GM19467 (cell line): Measurements from ENCODE around the gene DCTN2.
"Not testable (repeated sequence)": the region's sequence is repeated elsewhere in the genome, so short reads cannot be mapped to it uniquely, and the experiment has no call there.

Experiments used
- ATAC-seq: cut with Tn5 transposase; IDR thresholded peaks from one replicate; pipeline ENCODE4 v1.9.1; 2021; ENCODE audit warnings: mild to moderate bottlenecking, moderate library complexity; ENCODE audit not compliant: unreplicated experiment

DCTN2 gene

GRCh38 chr12:57517187-57517586, 29.8 kb downstream of the DCTN2 start:
- no peak for ATAC-seq

- ATAC-seq, result no peak
Measured at GRCh38 chr12:57516617-57517153, 30.3 kb downstream of the DCTN2 start.

- no peak for ATAC-seq
Measured at GRCh38 chr12:57515934-57516541, 31.0 kb downstream of the DCTN2 start.

- no peak for ATAC-seq
Measured at GRCh38 chr12:57515408-57515933, 31.5 kb downstream of the DCTN2 start.

- no peak for ATAC-seq
Measured at GRCh38 chr12:57514720-57515407, 32.1 kb downstream of the DCTN2 start.

GRCh38 chr12:57514246-57514645, 32.7 kb downstream of the DCTN2 start:
- ATAC-seq, result not testable (repeated sequence)

- not testable (repeated sequence) for ATAC-seq
Measured at GRCh38 chr12:57513677-57514076, 33.3 kb downstream of the DCTN2 start.

GRCh38 chr12:57513266-57513665, 33.7 kb downstream of the DCTN2 start:
- ATAC-seq, result no peak

GRCh38 chr12:57512665-57513064, 34.3 kb downstream of the DCTN2 start:
- ATAC-seq, result no peak

- no peak for ATAC-seq
Measured at GRCh38 chr12:57511588-57512325, 35.2 kb downstream of the DCTN2 start.

- ATAC-seq, result no peak
Measured at GRCh38 chr12:57511161-57511560, 35.8 kb downstream of the DCTN2 start.

- ATAC-seq, result not testable (repeated sequence)
Measured at GRCh38 chr12:57507796-57508195, 39.2 kb downstream of the DCTN2 start.

- ATAC-seq, result not testable (repeated sequence)
Measured at GRCh38 chr12:57506541-57506940, 40.5 kb downstream of the DCTN2 start.

GRCh38 chr12:57502311-57502969, 44.6 kb downstream of the DCTN2 start:
- not testable (repeated sequence) for ATAC-seq

- ATAC-seq, result no peak
Measured at GRCh38 chr12:57500213-57500612, 46.8 kb downstream of the DCTN2 start.

GRCh38 chr12:57498571-57498970, 48.4 kb downstream of the DCTN2 start:
- ATAC-seq, result no peak

GRCh38 chr12:57498132-57498502, 48.9 kb downstream of the DCTN2 start:
- ATAC-seq, result no peak

GRCh38 chr12:57497223-57498131, 49.5 kb downstream of the DCTN2 start:
- ATAC-seq, result no peak

- no peak for ATAC-seq
Measured at GRCh38 chr12:57496822-57497221, 50.2 kb downstream of the DCTN2 start.
